Dermis microvascular lymphatic vessel endothelial cell (primary cell): ENCODE measurements around the gene CCSER1. TPM values are rescaled to one million over a fixed set of nuclear protein-coding genes. Genes with fewer than 3 reads are reported as not detected.
"Not testable (repeated sequence)": the region's sequence is repeated elsewhere in the genome, so short reads cannot be mapped to it uniquely, and the experiment has no call there.

Source experiments
- DNase-seq, 2 donors: peaks; one replicate each; pipeline versions ENCODE4 v3.0.0 to v3.0.0-alpha.2; 2010; ENCODE audit warnings: low read depth in 2 of 2
- total RNA-seq: library from RNA; depleted of rRNA; stranded (reverse); fragments of >200 nt; gene quantifications from 2 replicates; pipeline ENCODE4 v1.2.1, GENCODE V29; 2014

CCSER1 gene
- total RNA-seq, 1 donor from 2014 or later: 0.13 TPM

DNA sequence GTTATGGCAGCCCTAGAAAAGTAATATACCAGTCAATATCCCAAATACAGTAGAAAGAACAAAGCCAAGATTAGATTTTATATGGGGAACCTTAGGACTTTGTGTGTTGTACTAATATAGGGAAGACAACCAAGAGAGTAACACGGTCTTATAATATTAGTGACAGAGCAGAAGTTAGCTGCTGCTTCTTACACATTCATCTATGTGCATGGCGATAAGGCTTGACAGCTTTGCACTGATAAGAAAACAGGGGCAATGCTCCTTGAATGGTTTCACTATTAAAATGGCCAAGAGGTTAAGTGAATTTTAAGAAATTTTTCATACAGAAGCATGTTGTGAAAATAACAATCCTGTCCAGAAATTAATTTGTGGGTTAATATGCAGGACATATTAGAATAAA lies 521.6 kb downstream of the CCSER1 start:
- DNase-seq: no peak

DNA sequence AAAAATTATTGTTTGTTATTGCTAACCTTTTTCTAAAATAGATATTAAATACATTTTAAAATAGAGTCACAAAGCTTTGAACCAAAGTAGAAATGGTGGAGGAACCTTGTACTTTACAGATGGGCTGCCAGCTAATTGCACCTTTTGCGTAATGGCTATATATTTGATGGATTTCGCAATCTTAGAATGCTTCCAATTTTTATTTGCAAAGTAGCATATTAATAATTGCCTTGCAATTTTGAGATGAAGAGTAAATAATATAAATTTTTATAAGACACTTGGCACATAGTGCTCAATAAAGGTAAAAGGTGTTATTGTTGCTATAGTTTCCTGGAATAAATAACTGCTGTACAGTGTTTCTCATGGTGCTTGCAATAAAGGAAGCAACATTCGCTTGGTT lies 533.5 kb downstream of the CCSER1 start:
- DNase-seq: no peak

DNA sequence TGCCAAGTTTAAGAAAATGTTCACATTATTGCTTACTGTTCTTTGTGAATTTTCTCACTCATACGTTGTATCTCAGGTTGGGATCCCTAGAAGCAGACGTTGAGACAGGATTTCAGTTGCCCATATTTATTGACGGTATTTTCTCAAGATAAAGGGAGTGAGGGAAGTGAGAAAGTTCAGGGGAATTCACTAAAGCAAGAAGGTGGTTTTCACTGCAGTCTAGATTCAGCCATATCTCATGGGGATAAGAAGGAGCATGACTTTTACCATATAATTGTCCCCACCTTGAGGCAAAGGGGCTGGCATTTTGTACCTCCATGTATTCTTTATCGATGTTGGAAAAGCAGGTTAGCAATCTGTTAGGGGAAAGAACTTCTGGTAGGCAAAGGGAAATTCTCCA lies 543.0 kb downstream of the CCSER1 start:
- no peak for DNase-seq

DNA sequence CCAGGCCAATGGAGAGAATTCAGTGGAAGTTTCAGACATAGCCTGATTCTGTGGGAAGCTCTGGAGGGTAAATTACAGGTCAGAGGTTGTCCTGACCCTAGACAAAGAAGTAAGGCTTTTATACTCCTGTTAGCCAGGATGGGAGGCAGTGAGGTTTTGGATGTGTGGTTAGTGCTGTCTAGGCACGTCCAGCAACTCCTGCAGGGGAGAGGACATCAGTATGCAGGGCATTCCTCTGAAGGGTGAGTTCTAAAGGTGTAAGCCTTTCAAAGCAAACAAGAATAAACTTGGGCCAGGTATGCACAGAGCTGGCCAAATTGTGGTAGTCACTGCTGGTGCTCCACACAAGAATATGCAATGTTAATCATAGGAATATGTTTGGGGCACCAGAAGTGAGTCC lies 562.5 kb downstream of the CCSER1 start:
- no peak for DNase-seq

DNA sequence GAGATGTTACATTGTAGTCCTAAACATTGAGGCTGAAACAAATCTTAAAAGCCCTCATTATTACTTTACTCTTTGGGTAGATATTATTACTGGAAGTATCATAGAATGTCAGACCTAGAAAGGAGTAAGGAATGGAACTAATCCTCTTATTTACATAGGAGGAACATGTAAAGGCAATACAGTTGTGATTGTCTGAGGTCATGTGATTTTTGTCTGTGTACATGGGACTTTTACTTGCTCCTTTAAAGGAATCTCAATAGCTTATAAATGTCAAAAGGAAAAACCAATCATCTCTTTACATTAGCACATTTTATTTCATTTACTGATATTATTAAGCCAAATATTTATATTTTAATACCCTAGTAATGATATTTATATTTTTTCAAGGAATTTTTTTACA lies 568.2 kb downstream of the CCSER1 start:
- no peak for DNase-seq

DNA sequence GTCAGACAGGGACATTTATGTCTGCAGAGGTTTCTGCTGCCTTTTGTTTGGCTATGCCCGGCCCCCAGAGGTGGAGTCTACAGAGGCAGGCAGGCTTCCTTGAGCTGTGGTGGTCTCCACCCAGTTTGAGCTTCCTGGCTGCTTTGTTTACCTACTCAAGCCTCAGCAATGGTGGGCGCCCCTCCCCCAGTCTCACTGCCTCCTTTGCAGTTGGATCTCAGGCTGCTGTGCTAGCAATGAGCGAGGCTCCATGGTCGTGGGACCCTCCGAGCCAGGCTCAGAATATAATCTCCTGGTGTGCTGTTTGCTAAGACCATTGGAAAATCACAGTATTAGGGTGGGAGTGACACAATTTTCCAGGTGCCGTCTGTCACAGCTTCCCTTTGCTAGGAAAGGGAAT lies 578.3 kb downstream of the CCSER1 start:
- DNase-seq: not testable (repeated sequence)

DNA sequence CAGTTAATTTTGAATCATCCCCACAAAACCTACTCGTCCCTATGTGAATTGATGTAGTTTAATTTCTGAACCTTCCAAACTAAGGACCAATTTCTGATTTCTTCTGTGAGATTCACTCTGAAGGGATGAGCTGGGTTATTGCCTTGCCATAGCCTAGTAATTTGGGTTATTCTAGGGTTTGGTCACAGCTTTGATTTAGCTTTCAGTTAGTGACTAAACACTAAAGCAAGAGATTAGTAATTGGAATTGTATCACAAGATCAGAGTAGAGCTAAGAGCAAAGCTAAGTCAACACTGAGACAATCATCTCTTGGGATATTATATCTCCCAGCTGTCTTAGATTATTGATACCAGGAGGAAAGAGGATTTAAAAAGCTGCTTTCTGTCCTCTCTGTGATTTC lies 588.0 kb downstream of the CCSER1 start:
- DNase-seq: no peak

DNA sequence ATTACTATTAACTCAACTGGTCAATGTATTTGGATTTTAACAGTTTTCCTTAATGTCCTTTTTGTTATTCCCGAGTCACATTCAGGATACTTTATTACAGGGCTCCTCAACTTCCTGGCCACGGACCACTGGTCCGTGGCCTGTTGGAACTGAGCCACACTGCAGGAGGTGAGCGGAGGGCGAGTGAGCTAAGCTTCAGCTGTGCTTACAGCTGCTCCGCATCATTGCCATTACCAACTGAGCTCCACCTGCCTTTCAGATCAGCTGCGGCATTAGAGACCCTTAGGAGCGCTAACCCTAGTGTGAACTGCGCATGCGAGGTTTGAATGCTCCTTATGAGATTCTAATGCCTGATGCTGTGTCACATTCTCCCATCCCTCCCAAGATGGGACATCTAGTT lies 591.7 kb downstream of the CCSER1 start:
- DNase-seq: no peak

DNA sequence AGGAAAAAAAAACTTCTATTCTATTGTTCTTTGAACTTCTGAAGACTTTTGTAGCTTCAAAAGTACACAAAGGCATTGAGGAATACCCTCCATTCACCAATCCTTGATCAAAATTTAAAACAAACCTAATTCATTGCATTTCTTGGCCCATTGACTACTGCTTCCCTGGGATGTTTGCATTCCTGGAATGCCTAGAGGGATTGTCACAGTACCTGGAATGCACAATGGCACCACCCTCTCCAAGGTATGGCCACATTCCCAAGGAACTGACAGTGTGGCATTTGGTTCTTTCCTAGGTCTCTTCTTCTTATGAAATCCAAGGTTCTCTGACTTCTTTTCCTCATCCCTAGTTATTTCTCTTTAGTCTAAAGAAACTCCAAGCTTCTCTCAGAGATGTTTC lies 600.7 kb downstream of the CCSER1 start:
- no peak for DNase-seq

DNA sequence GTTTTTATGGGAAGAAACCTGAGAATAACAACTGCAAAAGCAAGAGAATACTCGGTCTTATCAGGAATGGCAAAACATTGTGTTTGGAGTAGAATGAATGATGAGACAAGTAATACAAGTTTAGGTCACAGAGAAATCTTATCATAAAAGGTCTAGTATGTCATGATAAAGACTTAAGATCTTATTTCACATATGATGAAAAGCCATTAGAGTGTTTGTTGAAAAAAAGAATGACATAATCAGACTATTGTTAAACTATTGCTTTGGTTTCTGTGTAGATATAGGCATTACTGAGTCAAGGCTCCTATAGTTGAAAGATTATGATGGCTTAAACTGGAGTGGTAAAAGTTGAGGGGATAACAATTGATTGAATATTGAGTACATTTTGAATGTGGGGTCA lies 603.6 kb downstream of the CCSER1 start:
- DNase-seq: no peak

DNA sequence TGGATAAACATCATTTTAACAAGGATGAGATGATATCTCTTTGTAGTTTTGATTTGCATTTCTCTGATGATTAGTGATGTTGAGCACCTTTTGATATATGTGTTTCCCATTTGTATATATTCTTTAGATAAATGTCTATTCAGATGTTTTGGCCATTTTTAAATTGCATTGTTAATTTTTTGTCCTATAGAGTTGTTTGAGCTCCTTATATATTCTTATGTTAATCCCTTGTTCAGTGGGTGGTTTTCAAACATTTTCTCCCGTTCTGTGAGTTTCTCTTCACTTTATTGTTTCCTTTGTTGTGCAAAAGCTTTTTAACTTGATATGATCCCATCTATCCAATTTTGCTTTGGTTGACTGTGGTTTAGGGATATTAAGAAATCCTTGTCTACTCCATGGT lies 606.0 kb downstream of the CCSER1 start:
- no peak for DNase-seq

DNA sequence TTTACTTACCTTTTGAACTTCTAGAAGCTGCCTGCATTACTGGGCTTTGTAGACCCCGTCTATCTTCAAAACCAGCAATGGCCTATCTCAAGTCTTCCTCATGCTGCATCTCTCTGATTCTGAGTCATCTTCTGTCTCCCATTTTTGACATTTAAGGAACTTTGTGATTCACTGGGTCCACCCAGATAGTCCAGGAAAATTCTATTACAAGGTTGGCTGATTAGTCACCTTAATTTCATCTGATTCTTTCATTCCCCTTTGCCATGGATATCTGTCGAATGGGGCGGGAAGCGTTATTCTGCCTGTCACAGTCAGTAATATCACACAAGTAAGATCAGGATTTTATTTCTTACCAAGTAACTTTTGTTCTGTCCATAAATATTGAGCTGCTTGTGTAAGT lies 618.0 kb downstream of the CCSER1 start:
- DNase-seq: no peak

DNA sequence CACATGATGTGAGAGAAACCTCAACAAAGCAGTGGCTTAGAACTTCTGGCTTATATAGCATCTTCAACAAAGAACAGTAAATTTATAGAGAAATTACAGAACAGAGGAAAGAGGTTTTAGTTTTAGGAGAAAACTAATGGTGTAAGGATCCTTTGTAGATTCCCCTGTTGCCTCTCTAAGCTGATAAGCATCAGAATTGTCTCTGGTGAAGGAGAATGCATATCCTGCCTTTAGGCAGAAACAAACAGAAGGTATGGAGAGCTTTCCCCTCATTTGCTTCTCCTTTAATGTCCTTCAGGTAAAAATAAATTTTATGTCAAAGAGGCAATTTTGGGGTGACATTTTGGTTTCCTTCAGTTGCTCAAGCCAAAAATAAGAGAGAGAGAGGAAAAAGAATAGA lies 625.9 kb downstream of the CCSER1 start:
- no peak for DNase-seq

DNA sequence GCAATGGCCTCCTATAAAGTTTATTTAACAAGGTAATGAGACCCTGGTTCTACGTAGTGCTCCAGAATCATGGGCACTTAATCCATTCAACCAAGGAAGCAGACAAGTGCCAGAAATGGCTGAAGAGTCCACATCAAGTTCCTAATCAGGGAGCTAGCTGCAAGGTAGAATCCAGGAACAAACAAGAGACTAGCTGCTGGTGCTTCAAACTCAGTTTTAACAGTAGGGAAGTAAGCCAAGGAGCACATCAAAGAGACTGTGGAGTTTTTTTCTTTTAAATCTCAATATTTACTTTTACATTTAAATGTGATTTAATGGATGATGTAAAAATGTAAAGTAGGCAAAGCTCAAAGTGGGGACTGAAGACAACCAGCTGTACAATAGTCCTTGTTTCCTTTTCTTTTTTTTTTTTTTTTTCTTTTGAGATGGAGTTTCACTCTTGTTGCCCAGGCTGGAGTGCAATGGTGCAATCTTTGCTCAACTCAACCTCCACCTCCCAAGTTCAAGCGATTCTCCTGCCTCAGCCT lies 630.4 kb downstream of the CCSER1 start:
- no peak for DNase-seq

DNA sequence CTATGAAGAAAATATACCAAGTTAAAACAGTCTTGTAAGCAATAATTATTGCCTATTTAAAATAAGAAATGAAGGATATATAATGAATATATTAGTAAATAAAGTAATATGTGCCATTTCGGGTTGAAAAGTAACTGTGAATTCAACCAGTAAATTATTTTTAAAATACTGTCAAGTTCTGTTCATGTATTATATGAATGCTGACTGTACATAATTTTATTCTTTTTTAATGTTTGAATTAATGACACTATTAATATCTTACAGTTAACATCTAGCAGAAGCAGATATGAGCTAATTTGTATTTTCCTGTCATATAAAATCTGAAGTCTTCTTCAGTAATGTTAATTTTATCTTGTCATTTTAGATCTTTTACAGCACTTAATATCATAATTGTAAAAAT lies 632.9 kb downstream of the CCSER1 start:
- DNase-seq: no peak

DNA sequence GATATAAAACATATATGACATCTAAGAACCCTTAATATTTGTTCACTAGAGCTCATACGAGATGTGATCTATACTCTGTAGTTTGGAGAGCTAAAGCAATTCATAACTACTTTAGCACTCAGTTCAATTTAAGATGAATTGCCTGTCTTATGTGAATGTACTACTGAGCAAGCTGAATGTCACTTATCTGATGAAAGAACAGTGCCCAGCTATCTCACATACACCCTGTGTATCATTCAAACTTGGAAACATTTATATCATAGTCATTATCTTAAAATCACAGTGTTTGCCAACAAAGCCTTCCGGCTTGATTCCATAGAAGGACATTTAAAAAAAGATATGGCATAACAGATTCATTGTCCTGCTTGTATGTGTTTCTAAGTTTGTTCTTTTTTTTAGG lies 639.6 kb downstream of the CCSER1 start:
- DNase-seq: no peak

DNA sequence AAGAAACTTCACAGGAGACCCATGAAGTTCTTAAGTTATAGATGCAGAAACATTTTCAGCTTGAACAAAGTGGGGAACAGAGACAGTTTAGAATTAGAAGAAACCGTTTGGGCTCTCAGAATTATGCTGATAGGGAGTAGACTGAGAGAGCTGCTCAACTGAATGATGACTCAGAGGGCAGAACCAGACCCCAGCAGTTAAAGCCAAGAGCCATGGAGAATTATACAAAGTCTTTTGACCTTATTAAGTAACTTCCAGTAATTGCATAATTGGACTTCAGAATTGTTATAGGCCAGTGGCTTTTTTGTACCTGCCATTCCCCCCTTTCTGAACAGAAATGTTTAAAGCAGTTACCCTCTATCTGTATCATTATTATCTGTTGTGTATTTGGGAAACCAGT lies 642.1 kb downstream of the CCSER1 start:
- DNase-seq: no peak

DNA sequence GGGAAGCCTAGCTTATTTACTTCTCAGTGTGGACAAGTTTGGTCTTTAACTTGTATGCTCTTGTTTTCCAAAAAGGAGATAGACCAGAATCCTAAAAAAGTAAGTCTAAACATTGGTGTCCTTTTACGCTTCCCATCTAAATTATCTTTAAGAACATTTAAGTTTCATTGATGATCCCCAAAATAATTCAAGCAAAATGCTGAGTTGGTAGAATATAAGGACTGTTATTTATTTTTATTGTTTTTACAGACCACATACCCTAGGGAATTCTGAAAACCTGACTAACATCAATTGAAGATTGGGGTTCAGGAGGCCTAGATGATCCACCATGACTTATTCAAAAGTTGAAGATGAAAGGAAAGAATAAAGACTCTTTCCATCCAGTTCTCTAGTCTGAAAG lies 653.0 kb downstream of the CCSER1 start:
- DNase-seq: no peak

DNA sequence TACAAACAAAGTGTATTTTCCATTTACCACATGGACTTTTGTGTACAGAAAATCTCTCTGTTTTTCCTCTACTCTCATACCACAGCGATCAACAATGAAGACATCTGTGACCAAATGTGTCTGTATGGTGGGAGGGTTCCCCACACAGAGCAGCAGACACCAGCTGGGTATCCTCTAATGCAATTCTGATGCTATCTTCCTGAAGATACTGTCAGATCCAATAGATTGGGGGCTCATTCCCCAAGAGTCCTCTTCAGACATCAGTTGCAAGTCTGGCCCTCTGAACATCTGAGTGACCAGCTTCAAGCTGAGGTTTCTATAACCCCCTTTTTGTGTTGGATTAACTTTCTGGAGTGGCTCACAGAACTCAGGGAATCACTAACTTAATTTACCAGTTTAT lies 659.4 kb downstream of the CCSER1 start:
- DNase-seq: no peak

DNA sequence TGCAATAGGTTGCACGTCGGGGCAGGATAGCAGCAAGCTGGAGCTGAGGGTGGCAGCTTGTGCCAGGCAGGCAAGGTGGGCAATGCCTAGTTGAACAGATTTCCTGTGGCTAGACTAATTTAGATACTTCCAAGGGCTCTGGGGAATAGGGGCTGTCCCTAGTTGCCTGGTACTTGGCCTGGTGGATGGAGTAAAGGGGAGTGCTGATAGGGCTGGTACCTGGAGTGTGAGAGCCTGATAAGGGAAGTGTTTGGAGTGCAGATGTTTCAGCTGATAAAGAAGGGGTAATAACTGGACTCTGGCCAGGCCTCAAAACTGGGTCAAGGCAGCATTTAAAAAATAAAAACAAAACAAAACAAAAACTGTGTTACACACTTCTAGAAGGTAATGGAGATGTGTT lies 665.5 kb downstream of the CCSER1 start:
- no peak for DNase-seq

DNA sequence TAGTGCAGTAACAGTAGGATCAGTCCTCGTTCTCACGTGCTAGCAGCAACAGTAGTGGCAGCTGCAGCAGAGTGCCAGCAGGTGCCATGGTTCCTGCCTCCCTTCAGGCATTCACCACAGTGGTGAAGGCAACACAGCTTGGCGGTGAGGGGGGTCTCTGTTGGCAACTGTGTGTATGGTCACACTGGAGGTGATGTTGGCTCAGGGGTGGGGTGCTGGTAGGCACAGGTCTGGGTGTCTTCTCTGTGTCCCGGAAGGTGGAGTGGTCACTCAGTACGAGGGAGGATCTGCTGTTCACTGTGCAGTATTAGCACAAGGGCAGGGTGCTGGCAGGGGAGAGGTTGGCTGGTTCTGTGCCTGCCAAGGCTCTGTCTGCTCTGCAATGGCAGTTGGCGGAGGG lies 671.8 kb downstream of the CCSER1 start:
- no peak for DNase-seq

DNA sequence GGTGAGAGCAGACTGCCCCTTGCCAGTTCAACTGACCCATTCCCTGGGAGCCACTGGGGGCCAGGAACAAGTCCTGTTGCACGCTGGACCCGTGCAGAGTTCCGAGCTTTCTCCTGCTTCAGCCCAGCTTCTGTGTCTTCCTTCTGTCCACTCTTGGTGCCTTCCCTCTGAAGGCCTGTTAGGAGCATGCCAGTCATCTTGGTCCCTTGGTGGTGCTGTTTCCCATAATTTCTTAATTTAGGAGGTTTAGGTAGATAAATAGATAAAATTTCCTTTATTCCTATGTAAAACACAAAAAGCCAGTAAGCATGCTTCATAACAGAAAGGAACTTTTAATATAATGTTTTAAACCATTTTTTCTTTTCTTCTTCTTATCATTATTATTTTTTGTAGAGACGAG lies 672.7 kb downstream of the CCSER1 start:
- DNase-seq: peak in 1 of 2 donors; percentile 6

DNA sequence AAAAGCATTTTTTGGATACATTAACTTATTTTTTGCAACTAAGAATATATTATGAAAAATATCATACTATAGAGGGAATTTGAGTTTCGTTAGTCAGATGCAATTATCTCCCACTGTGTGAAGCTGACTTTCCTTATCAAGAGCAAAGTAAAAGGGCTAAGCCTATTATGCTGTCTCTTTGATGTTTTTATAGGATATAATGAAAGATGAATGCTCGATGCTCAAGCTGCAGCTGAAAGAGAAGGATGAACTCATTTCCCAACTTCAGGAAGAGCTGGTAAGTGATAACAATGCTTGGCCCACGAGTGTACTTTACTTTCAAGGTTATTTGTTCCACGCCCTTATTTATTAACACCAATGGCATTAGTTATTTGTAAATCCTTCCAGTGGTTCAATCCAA lies 688.4 kb downstream of the CCSER1 start:
- DNase-seq: no peak

DNA sequence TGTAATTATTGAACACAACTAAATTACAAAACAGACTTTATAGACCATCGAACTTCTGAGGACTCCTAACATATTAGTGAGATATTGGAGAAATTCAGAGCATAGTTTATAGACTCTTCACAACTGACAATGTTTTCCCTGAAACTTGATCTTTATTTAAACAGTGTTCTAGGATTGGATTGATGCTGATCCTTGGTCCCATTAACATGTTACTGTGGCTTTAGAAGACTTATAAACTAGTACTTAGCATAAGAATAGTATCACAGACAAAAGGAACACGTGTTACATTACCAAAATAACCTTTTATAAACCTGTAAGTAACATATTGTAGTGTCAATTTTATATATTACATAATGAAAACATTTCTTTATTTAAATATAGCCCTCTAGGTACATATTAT lies 689.6 kb downstream of the CCSER1 start:
- DNase-seq: no peak
